Tibial artery (tissue), 4 donors: ENCODE results near the gene NEAT1.

Experiments used
- DNase-seq, 2 donors: peaks; one replicate each; pipeline ENCODE4 v3.0.0-alpha.2; 2019
- H3K27ac ChIP-seq, 2 donors: fragments of 200-600 bp; sonication (generic) in 1 of 2; 1 replicate in 1 of 2; 2 replicates in 1 of 2; pipeline ENCODE4 v1.5.1; 2018 to 2019; ENCODE audit warnings: mild to moderate bottlenecking in 1 of 2
- H3K27me3 ChIP-seq, 2 donors: fragments of 200-600 bp; sonication (generic) in 1 of 2; one replicate each; pipeline versions ENCODE4 v1.5.1 to v1.6.0; 2016 to 2019
- H3K36me3 ChIP-seq, 3 donors: fragments of 200-600 bp; sonication (generic) in 2 of 3; one replicate each; pipeline ENCODE4 v1.5.1; 2016 to 2019; ENCODE audit warnings: mild to moderate bottlenecking in 2 of 3
- H3K4me1 ChIP-seq, 4 donors: fragments of 200-600 bp; sonication (generic) in 2 of 4; 1 replicate in 3 of 4; 2 replicates in 1 of 4; pipeline ENCODE4 v1.5.1; 2016 to 2019
- H3K4me3 ChIP-seq, 2 donors: fragments of 200-600 bp; sonication (generic) in 1 of 2; 1 replicate in 1 of 2; 2 replicates in 1 of 2; pipeline ENCODE4 v1.5.1; 2018 to 2019; ENCODE audit warnings: mild to moderate bottlenecking in 2 of 2
- H3K9me3 ChIP-seq, 3 donors: fragments of 200-600 bp; sonication (generic) in 1 of 3; one replicate each; pipeline ENCODE4 v1.5.1; 2016 to 2019
- CTCF ChIP-seq, 2 experiments: fragments of 200-600 bp in 1 of 2; fragments of 450-650 bp in 1 of 2; IDR thresholded peaks; one replicate each; pipeline ENCODE4 v1.5.1; 2017 to 2019; ENCODE audit warnings: antibody characterized with exemption in 2 of 2, mild to moderate bottlenecking in 1 of 2, moderate library complexity in 1 of 2
- intact Hi-C: fragments of 100-400 bp; cut with DNase I; formaldehyde crosslinking; loops from one replicate; pipeline ENCODE4 v1.15.0; 2023; ENCODE audit warnings: low total_unique reads

NEAT1 gene

GRCh38 chr11:65381716-65382032 is 40.9 kb upstream of the NEAT1 start:
- H3K4me1 ChIP-seq: peaks cover 9 to 47% (median 36%) of the 10 kb centered on the region in 4 donors
- no peaks in the 10 kb centered on the region for H3K36me3 ChIP-seq
- intact Hi-C loops: loop anchor here (2.0 kb wide), 1 partner anchor 35 kb away; no protein-coding TSS in a partner anchor
- peak in 1 of 2 donors; percentile 52 for DNase-seq
- no peaks in the 10 kb centered on the region for H3K27me3 ChIP-seq
- H3K9me3 ChIP-seq: no peaks in the 10 kb centered on the region
- no peak for TF ChIP-seq CTCF (IDR thresholded peaks at IDR 0.05)
- peak overlapping the region; percentile 96 to 97 for H3K27ac ChIP-seq
- H3K4me3 ChIP-seq: peak overlapping the region; percentile 44 to 51

GRCh38 chr11:65382033-65382803 is 40.4 kb upstream of the NEAT1 start, which contains the start of gene SLC25A45:
TSS of gene SLC25A45 (minus strand) at chr11:65382646. CDS start at chr11:65381951, 695 bp downstream.
- intact Hi-C loops: loop anchor here (2.0 kb wide), 1 partner anchor 35 kb away; no protein-coding TSS in a partner anchor
- Histone ChIP-seq H3K27ac (peak within 1 kb of the TSS; percentile 96 to 97), H3K4me3 (peak within 1 kb of the TSS; percentile 44 to 51), H3K36me3 (no peaks in the 10 kb centered on the region), H3K9me3 (no peaks in the 10 kb centered on the region), H3K4me1 (peaks cover 9 to 49% (median 40%) of the 10 kb centered on the region in 4 donors), H3K27me3 (no peaks in the 10 kb centered on the region)
- TF ChIP-seq CTCF (IDR thresholded peaks at IDR 0.05): peak; percentile 88 to 98
- peak; percentile 96 to 98 for DNase-seq

- Histone ChIP-seq H3K36me3 (no peaks in the 10 kb centered on the region), H3K27me3 (no peaks in the 10 kb centered on the region), H3K4me1 (peaks cover 9 to 56% (median 46%) of the 10 kb centered on the region in 4 donors), H3K4me3 (peak overlapping the region; percentile 44 to 51), H3K27ac (peak overlapping the region; percentile 96 to 97), H3K9me3 (no peaks in the 10 kb centered on the region)
- DNase-seq: no peak
- TF ChIP-seq CTCF (IDR thresholded peaks at IDR 0.05): no peak
- intact Hi-C loops: loop anchor here (2.0 kb wide), 1 partner anchor 34 kb away; no protein-coding TSS in a partner anchor
Observed at GRCh38 chr11:65382804-65383368, 39.7 kb upstream of the NEAT1 start.

- TF ChIP-seq CTCF (IDR thresholded peaks at IDR 0.05): no peak
- Histone ChIP-seq H3K27me3 (no peaks in the 10 kb centered on the region), H3K9me3 (no peaks in the 10 kb centered on the region), H3K4me1 (peaks cover 9 to 65% (median 52%) of the 10 kb centered on the region in 4 donors), H3K36me3 (peaks cover 0 to 6% (median 0%) of the 10 kb centered on the region in 3 donors), H3K4me3 (no peak overlapping the region), H3K27ac (peak overlapping the region; percentile 96 to 97)
- intact Hi-C loops: loop anchor here (2.0 kb wide), 1 partner anchor 33 kb away; no protein-coding TSS in a partner anchor
- no peak for DNase-seq
Observed at GRCh38 chr11:65383778-65384177, 38.8 kb upstream of the NEAT1 start.

GRCh38 chr11:65384301-65384889 is 38.2 kb upstream of the NEAT1 start:
- intact Hi-C loops: no loop called here
- peak overlapping the region; percentile 96 to 97 for H3K27ac ChIP-seq
- no peak for DNase-seq
- peaks cover 0 to 13% (median 0%) of the 10 kb centered on the region in 3 donors for H3K36me3 ChIP-seq
- no peaks in the 10 kb centered on the region for H3K9me3 ChIP-seq
- H3K4me1 ChIP-seq: peaks cover 9 to 71% (median 57%) of the 10 kb centered on the region in 4 donors
- H3K4me3 ChIP-seq: no peak overlapping the region
- TF ChIP-seq CTCF (IDR thresholded peaks at IDR 0.05): no peak
- H3K27me3 ChIP-seq: no peaks in the 10 kb centered on the region
